ENCODE measurements around the gene SEMA5A.

The SEMA5A gene

GRCh38 chr5:9494301-9494700, 51.6 kb downstream of the SEMA5A start:
- no peak for TF ChIP-seq TAF1 (IDR thresholded peaks at IDR 0.05; ENCODE audit: borderline replicate concordance, insufficient read depth, low read length)
- TF ChIP-seq SIN3A (IDR thresholded peaks at IDR 0.05; ENCODE audit: borderline replicate concordance, insufficient read depth, low read length) = no peak
- TF ChIP-seq REST (IDR thresholded peaks at IDR 0.05; ENCODE audit: insufficient read depth in 1 of 2, low read depth in 2 of 2, low read length in 2 of 2) = no peak
- TF ChIP-seq POLR2AphosphoS5 (IDR thresholded peaks at IDR 0.05; ENCODE audit: low read depth, low read length) = no peak
- no peak for TF ChIP-seq FOXP2 (optimal IDR thresholded peaks at IDR 0.05; ENCODE audit: borderline replicate concordance, extremely low read depth, extremely low read length, insufficient read depth)

DNA sequence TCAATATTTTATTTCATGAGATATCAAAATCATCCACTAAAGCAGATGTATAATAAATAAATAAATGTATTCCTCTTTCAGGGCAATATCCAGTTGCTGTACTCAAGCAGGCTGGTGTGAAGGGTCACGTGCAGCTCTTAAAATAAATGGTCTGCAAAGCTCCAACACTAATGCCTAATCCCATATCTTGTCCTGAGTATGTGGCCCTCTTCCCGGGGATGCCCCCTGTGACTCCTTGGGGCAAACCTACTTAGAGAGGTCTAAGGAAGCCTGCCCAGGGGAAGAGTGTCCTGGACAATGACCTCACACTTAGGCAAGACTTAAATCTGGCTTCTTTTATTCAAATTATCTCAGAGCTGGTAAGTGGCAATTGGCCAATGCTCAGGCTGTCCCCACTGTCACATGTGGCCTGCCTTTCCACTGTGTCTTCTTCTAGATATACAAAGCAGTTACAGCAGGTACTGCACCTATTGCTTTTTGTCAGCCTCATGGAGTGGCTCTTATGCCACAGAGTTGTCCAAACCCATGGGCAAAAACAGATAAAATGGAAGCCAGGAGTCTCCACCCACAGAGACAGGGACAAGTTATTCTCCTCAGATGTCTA, 55.3 kb downstream of the SEMA5A start:
- TF ChIP-seq FOXP2 (optimal IDR thresholded peaks at IDR 0.05; ENCODE audit: borderline replicate concordance, extremely low read depth, extremely low read length, insufficient read depth) (no peak), REST (IDR thresholded peaks at IDR 0.05; ENCODE audit: insufficient read depth in 1 of 2, low read depth in 2 of 2, low read length in 2 of 2) (no peak), TAF1 (IDR thresholded peaks at IDR 0.05; ENCODE audit: borderline replicate concordance, insufficient read depth, low read length) (no peak), SIN3A (IDR thresholded peaks at IDR 0.05; ENCODE audit: borderline replicate concordance, insufficient read depth, low read length) (no peak), POLR2AphosphoS5 (IDR thresholded peaks at IDR 0.05; ENCODE audit: low read depth, low read length) (no peak)

- no peak for TF ChIP-seq REST (IDR thresholded peaks at IDR 0.05; ENCODE audit: insufficient read depth in 1 of 2, low read depth in 2 of 2, low read length in 2 of 2)
- no peak for TF ChIP-seq FOXP2 (optimal IDR thresholded peaks at IDR 0.05; ENCODE audit: borderline replicate concordance, extremely low read depth, extremely low read length, insufficient read depth)
- no peak for TF ChIP-seq SIN3A (IDR thresholded peaks at IDR 0.05; ENCODE audit: borderline replicate concordance, insufficient read depth, low read length)
- TF ChIP-seq TAF1 (IDR thresholded peaks at IDR 0.05; ENCODE audit: borderline replicate concordance, insufficient read depth, low read length) = no peak
- TF ChIP-seq POLR2AphosphoS5 (IDR thresholded peaks at IDR 0.05; ENCODE audit: low read depth, low read length) = no peak
Measured at GRCh38 chr5:9483779-9484178, 62.1 kb downstream of the SEMA5A start.

DNA sequence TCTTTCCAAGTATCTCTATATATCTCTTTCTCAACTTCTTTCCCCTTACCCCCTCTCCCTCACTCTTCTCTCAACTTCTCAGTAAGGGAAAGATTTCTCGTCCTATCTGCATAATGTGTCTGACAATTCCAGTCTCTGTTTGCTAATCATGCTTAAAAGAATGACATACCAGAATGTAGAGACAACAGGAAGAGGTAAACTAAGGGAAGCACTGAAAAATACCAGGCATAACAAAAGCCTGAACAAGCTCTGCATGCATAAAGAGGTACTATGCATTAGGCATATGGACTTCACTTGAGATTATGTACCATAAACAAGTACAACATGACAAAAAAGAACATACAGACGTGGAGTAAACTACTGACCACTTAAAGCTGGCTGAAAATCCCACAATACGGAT, 62.6 kb downstream of the SEMA5A start:
- TF ChIP-seq SIN3A (IDR thresholded peaks at IDR 0.05; ENCODE audit: borderline replicate concordance, insufficient read depth, low read length) (no peak), TAF1 (IDR thresholded peaks at IDR 0.05; ENCODE audit: borderline replicate concordance, insufficient read depth, low read length) (no peak)

DNA sequence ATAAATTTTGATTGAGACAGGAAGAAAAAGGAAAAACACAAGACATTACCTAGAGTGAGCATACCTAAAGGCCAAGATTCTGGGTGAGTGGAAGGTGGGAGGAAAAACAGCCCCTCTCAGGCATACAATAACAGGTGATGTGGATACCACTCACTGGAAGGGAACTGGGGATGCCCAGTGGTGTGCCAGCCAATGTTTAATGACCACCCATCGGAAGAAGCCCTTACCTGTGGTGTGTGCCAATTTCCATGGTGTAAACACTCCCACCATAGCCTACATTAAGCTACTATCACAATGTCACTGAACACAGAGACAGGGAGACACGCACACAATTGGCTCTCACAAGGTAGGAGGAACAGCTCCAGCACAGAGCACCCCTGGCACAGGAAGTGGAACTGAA, 63.5 kb downstream of the SEMA5A start:
- TF ChIP-seq SIN3A (IDR thresholded peaks at IDR 0.05; ENCODE audit: borderline replicate concordance, insufficient read depth, low read length) = no peak
- no peak for TF ChIP-seq REST (IDR thresholded peaks at IDR 0.05; ENCODE audit: insufficient read depth in 1 of 2, low read depth in 2 of 2, low read length in 2 of 2)
- TF ChIP-seq FOXP2 (optimal IDR thresholded peaks at IDR 0.05; ENCODE audit: borderline replicate concordance, extremely low read depth, extremely low read length, insufficient read depth) = no peak
- no peak for TF ChIP-seq POLR2AphosphoS5 (IDR thresholded peaks at IDR 0.05; ENCODE audit: low read depth, low read length)
- no peak for TF ChIP-seq TAF1 (IDR thresholded peaks at IDR 0.05; ENCODE audit: borderline replicate concordance, insufficient read depth, low read length)
